Measurements from ENCODE around the gene DIS3. TPM values are rescaled to one million over a fixed set of nuclear protein-coding genes. Genes with fewer than 3 reads are reported as not detected.

DIS3 gene
- total RNA-seq, 4 donors from 2014 or later, result 20.6 to 50.9 (median 34.5) TPM

DNA sequence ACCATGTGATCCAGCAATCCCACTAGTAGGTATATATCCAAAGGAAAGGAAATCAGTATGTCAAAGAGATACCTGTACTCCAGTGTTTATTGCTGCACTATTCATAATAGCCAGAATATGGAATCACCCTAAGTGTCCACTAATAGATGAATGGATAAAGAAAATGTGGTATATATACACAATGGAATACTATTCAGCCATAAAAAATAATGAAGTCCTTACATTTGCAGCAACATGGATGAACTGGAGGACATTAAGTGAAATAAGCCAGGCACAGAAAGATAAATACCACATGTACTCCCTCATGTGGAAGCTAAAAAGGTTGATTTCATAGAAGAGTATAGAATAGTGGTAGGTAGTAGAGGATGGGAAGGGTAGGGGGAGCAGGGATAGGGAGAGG lies 30.5 kb downstream of the DIS3 start:
- Histone ChIP-seq H3K4me3 (no peak overlapping the region), H3K9me3 (no peaks in the 10 kb centered on the region), H3K4me1 (no peaks in the 10 kb centered on the region), H3K27me3 (no peaks in the 10 kb centered on the region), H3K36me3 (no peaks in the 10 kb centered on the region), H3K27ac (no peak overlapping the region)
- DNase-seq, result no peak
- intact Hi-C loops (cut with DNase I; ENCODE audit: low total_unique reads), result no loop called here
- TF ChIP-seq, protein P1, sequence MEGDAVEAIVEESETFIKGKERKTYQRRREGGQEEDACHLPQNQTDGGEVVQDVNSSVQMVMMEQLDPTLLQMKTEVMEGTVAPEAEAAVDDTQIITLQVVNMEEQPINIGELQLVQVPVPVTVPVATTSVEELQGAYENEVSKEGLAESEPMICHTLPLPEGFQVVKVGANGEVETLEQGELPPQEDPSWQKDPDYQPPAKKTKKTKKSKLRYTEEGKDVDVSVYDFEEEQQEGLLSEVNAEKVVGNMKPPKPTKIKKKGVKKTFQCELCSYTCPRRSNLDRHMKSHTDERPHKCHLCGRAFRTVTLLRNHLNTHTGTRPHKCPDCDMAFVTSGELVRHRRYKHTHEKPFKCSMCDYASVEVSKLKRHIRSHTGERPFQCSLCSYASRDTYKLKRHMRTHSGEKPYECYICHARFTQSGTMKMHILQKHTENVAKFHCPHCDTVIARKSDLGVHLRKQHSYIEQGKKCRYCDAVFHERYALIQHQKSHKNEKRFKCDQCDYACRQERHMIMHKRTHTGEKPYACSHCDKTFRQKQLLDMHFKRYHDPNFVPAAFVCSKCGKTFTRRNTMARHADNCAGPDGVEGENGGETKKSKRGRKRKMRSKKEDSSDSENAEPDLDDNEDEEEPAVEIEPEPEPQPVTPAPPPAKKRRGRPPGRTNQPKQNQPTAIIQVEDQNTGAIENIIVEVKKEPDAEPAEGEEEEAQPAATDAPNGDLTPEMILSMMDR (IDR thresholded peaks at IDR 0.05), result no peak
- TF ChIP-seq POLR2A (IDR thresholded peaks at IDR 0.05), result no peak

DNA sequence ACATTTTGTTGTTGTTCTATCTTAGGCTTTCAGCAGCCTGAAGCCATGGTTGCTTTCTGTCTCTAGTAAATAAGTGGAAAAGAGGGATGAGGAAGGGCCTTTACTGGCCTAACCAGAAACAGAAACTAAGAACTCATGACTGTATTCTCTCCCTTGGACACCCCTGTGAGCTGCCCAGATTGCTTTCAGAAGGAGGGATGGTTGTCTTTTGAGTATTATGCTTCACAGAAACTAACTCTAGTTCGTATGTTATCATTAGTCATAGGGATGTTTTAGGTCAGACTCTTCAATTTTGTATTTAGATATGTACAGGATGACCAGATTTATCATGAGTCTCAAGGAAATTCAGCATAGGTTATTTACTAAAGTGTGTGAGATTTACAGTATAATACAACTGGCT lies 36.4 kb downstream of the DIS3 start:
- no peaks in the 10 kb centered on the region for H3K36me3 ChIP-seq
- H3K4me3 ChIP-seq, result no peak overlapping the region
- DNase-seq, result no peak
- no peaks in the 10 kb centered on the region for H3K4me1 ChIP-seq
- TF ChIP-seq, protein P1 (IDR thresholded peaks at IDR 0.05), result no peak
- TF ChIP-seq POLR2A (IDR thresholded peaks at IDR 0.05), result no peak
- H3K9me3 ChIP-seq, result no peaks in the 10 kb centered on the region
- intact Hi-C loops (cut with DNase I; ENCODE audit: low total_unique reads), result no loop called here
- H3K27ac ChIP-seq, result no peak overlapping the region
- H3K27me3 ChIP-seq, result no peaks in the 10 kb centered on the region

DNA sequence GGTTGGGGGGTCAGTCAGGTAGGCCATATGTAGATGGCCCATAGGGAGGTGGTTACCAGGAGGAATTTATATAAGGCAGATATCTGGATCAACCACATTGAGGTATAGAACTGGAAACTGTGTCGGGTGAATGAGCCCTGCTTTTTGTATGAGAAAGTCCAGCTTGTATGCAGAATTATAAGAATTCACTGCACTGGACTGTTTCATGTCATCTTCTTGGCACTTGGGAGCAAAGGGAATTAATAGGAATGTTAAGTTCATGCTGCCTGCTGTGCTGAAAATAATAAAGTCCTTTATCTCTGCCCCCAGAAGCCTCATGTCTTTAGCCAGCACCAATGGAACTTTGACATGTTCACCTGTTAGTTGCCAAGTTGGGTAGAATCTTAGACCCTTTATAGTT lies 41.7 kb downstream of the DIS3 start:
- intact Hi-C loops (cut with DNase I; ENCODE audit: low total_unique reads), result no loop called here
- Histone ChIP-seq H3K27ac (no peak overlapping the region), H3K36me3 (no peaks in the 10 kb centered on the region), H3K27me3 (no peaks in the 10 kb centered on the region), H3K4me1 (no peaks in the 10 kb centered on the region), H3K9me3 (no peaks in the 10 kb centered on the region), H3K4me3 (no peak overlapping the region)
- DNase-seq, result no peak
- TF ChIP-seq POLR2A (IDR thresholded peaks at IDR 0.05), result no peak
- TF ChIP-seq, protein P1 (IDR thresholded peaks at IDR 0.05), result no peak

DNA sequence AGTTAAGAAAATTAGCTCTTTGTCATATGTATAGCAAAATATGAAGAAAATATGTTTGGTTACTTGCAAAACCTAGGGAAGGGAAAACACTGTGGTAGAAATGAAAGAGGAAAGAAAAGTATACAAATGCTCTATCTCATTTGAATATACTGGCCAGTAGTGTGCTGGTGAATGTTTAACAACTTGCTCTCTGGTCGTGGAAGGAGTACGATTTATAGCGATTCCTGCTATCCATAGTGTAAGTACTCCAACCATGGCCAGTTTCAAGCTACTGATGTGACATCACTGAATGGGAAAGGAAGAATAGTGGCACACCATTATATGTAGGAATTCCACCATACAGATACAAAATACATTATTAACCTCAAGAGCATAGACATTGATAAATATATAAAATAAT lies 44.7 kb downstream of the DIS3 start:
- TF ChIP-seq POLR2A (IDR thresholded peaks at IDR 0.05), result no peak
- TF ChIP-seq, protein P1 (IDR thresholded peaks at IDR 0.05), result no peak
- Histone ChIP-seq H3K36me3 (no peaks in the 10 kb centered on the region), H3K27me3 (no peaks in the 10 kb centered on the region), H3K4me1 (no peaks in the 10 kb centered on the region), H3K9me3 (no peaks in the 10 kb centered on the region), H3K27ac (no peak overlapping the region), H3K4me3 (no peak overlapping the region)
- intact Hi-C loops (cut with DNase I; ENCODE audit: low total_unique reads), result no loop called here
- no peak for DNase-seq

DNA sequence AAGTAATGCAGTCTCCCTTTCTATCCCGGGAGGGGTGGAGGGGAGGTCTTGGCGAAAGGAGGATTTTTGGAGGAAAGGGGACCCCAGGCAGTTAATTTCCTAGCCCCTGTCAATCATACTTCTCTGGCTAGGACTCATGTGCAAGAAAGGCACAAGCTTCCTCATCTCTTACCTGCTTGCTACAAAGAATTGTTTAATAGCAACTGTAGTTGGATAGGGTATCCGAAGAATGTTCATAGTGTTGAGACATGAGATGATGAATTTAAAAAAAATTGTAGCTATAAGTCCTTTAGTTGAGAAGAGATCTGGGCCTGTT lies 53.5 kb downstream of the DIS3 start:
- peak overlapping the region in 1 of 2 donors; percentile 60 for H3K27ac ChIP-seq
- no peaks in the 10 kb centered on the region for H3K27me3 ChIP-seq
- DNase-seq, result no peak
- H3K4me3 ChIP-seq, result peak overlapping the region; percentile 66 to 87
- no peak for TF ChIP-seq POLR2A (IDR thresholded peaks at IDR 0.05)
- TF ChIP-seq, protein P1 (IDR thresholded peaks at IDR 0.05), result no peak
- H3K36me3 ChIP-seq, result no peaks in the 10 kb centered on the region
- H3K9me3 ChIP-seq, result no peaks in the 10 kb centered on the region
- intact Hi-C loops (cut with DNase I; ENCODE audit: low total_unique reads), result no loop called here
- no peaks in the 10 kb centered on the region for H3K4me1 ChIP-seq
